ENCODE measurements around the gene SERPINB7.

Gene SERPINB7

DNA sequence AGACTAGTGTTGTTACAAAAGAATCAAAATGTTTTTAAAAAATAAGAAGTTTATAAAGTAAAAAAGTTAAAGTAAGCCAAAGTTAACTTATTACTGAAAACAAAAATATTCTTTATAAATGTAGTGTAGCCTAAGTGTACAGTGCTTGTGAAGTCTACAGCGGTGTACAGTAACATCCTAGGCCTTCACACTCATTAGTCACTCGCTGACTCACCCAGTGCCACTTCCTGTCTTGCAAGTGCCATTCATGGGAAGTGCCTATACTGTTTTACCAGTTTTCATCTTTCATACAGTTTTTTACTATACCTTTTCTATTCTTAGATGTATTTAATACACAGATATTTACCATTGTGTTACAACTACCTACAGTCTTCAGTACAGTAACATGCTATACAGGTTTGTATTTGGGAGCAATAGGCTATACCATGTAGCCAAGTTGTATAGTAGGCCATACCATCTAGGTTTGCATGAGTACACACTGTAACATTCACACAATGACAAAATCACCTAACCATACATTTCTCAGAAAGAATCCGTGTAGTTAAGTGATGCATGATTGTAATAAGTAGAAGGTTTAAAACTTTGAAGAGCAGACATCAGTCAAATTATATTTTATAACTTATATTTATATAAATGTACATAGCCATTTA is 13.4 kb downstream of the SERPINB7 start:
- peak; percentile 32 to 52 for DNase-seq

DNA sequence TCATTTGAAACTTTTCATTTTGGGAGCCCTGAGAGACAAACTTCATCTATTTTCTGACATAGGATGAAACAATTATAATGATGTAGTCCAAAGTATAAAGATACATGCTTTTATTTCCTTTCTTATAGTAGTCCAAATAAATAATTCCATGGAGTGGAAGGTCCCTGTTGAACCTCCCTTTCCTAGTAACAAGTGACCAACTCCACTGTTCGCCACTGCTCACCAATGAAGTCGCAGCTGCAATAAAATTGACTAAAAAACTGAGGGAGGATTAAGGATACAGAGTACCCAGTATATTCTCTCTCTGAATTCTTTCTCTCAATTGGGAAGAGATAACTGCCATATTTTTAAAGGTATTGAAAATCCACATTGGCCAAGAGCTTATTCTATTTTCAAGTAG is 14.1 kb downstream of the SERPINB7 start:
- DNase-seq, result no peak

DNA sequence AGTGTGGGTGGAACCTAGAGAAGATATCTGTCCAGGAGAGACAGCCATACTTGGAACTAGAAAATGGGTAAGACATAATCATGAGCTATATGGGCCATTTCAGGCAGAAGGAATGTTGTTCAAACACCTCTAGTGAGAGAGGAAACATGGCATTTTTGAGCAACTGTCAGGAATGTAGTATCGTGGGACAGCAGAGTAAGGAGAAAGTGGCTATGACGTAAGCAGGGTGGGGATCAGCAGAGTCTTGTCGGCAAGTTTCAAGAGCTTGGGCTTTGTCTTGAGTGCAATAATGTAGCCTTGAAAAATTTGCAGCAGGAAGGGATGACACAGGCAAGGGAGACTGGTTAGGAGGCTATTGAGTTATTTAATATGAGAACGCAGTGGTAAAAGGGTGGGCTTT is 20.4 kb downstream of the SERPINB7 start:
- DNase-seq, result no peak

DNA sequence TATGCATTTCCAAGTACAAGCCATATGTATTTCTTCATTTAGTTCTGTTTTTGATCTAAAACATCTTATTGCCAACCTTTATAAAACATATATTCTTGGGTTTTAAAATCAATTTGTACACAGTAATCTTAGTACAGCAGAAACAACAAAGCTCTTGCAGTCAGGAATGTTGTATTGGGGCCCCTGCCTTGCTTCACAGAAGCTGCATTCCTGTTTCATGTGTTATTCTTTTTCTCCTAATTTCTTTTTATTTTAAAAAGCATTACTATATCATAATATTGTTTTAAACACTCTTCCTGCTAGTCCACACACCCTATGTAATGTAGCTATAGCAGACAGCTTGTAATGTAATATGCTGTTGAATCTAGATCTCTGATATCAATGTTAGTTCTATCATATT is 24.0 kb downstream of the SERPINB7 start:
- DNase-seq, result no peak

DNA sequence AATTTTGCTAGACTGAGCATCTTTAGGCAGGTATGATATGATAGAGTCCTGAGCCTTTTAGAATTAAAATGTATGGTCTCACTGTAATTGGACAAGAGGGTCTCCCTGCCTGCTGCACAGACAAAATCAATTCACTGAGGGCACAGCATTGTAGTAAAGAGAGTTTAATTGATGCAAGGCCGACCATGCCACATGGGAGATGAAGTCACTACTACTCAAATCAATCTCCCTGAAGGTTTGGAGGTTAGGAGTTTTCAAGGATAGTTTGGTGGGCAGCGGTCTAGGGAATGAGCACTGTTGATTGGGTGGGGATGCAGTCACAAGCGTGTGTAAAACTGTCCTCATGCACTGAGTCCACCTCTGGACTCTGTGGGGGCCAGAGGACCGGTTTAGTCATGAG is 26.1 kb downstream of the SERPINB7 start:
- DNase-seq, result no peak

DNA sequence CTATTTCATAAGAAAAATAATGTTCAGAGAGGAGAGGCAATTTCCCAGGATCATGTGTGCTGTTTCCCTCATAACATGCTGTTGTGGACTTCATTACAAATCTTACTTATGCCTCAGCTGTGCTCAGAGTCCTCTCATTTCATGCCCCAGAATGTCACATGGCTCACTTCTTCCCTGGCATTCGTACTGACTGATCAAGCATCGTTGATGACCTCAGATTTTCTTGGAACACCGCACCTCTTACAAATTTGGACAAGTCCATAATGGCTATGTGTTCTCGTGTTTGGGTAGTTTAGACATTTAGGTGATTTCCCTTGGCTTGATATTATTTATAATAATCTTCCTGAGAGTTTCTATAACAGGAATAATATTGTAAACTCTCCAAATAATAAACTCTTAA is 32.9 kb downstream of the SERPINB7 start:
- no peak for DNase-seq

DNA sequence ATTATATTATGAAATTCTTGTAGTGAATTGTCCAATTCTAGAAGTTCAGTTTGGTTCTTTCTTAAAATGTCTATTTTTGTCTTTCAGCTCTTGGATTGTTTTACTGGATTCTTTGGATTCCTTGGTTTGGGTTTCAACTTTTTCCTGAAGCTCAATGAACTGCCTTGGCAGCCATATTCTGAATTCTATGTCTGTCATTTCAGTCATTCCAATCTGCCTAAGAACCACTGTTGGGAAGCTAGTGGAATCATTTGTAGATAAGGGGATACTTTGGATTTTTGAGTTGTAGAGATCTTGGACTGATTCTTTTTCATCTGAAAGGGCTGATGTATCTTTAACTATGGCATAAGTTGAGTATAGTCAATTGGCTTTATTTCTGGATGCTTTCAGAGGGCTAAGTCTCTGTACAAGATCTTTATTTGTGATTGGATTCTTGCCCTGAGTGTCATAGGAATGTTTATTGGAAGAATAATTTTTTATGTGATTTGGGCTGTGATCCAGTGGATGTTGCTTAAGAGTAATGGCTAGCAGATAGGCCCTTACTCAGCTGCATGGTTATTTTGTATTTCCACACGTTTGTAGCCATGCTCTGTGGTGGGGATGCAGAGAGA is 42.3 kb downstream of the SERPINB7 start:
- DNase-seq, result no peak

DNA sequence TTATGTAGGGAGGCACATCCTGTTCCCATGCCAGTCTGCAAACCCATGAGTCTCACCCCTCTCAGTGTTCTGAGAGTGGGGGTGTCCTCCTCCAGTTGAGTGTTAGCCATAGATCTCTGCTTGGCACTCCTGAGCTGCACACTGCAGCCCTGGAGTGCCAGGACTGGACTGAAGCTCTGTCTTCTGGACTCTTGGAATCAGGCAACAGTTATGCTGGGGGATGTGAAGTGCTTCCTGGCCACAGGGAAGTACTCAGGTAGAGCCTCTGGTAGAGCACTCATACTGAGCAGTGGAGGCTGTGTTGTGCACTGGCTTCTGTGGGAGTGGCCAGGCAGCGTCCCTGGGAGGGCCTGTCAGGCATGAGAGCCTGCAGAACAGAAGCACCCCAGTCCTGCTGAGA is 43.0 kb downstream of the SERPINB7 start:
- DNase-seq, result no peak

DNA sequence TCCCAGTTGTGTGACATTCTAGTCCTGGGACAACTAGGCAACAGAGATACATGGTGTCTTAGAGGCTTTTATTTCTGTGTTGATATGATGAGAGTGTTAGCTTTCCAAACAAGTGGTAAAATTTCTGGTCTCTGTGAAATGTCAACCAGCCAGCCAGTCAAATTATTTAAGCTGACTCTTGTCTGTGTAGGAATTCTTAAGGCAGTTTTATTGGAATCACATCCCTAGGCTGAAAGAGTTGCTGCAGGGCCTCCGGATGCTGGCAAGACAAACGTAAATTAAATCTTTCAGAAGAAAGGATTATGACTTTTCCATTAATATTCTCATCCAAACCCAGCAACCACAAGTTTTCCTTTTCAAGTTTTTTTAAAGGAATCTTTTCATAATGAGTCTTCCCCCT is 44.6 kb downstream of the SERPINB7 start:
- no peak for DNase-seq

DNA sequence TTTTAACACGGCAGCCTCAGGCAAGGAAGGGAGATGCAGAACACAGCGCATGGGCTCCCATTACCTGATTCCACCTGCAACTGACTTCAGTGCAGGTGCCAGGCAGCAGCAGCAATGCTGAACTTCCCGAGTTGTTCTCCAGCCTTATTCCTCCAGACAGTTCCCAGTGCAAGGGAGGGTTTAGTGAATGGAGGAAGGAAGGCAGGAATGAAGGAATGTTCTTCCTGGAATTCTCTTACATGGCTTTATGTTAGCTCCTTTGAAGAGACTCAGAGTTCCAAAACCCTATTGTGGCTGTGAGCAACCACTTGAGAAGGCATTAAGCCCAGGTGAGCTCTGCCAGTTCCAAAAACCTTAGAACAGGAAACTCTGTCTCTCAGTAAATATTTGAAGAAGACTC is 45.5 kb downstream of the SERPINB7 start:
- no peak for DNase-seq

DNA sequence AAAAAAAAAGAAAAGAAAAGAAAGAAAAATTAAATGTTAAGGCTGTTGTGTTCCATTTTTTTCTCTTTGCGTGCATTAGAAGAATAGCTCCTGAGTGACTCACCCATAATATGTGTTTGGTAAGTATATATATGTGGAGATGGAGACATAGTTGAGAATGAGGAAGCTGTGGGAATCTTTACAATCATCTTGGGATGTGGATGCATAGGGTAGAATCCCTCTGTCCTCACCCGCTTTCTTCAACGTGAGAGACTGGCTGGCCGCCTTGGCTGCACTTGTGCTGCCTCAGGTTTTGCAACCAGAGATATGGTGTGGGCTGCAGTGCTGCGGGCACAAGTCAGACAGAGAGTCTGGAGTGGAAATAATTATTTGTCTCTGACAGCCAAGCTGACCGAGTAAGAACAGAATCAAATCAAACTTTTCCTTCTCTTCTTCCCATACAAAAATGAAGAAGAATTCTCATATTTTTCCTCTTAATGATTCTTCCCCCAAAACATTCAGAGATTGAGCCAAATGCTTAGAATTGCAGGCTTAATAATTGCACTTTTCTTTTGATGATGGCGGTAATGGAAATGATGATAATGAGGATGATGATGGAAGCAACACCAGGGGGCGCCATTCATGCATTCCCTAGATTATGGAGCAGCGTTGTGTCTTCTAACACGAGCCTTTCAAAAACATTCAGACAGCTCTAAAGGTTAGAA is 48.5 kb downstream of the SERPINB7 start:
- DNase-seq, result peak; percentile 3 to 20

DNA sequence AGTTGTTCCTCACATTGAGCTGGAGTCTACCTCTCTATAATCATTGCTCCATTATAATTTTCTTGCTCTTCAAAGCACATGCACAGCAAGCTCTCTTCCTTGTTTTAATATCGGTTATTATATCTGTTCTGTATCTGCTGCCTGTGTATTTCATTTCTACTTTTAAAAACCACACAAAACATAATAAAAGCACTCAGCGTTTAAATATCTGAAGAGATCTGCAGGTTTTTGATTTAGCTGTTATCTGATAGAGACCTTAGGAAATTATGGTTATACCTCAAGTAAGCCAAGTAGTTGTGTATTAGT is 49.0 kb downstream of the SERPINB7 start:
- no peak for DNase-seq

DNA sequence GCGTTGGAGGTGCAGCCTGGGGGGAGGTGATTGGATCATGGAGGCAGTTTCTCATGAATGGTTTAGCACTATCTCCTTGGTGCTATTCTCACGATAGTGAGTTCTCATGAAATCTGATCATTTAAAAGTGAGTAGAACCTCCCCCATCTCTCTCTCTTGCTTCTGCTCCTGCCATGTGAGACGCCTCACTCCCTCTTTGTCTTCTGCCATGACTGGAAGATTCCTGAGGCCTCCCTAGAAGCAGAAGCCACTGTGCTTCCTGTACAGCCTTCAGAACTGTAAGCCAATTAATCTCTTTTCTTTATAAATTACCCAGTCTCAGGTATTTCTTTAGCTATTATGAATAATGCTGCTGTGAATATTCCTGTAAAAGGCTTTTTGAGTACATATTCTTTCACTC is 52.9 kb downstream of the SERPINB7 start:
- no peak for DNase-seq

DNA sequence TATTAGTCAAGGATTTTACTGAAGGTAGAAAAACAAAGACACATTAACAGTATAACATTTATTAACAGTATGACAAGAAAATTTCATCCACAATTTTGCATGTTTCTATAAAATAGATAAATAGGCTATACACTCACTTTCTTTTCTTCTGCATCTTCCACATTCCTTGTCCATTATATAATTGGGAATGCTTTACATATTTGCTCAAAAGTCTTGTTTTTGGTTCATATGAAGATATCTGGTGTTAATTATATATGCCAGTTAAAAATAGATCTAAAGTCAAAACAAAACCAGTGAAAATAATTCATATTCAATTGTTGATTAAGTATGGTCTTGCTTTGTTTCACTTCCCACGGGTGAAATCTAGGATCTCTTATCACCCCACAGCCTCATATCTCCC is 53.4 kb downstream of the SERPINB7 start:
- no peak for DNase-seq

DNA sequence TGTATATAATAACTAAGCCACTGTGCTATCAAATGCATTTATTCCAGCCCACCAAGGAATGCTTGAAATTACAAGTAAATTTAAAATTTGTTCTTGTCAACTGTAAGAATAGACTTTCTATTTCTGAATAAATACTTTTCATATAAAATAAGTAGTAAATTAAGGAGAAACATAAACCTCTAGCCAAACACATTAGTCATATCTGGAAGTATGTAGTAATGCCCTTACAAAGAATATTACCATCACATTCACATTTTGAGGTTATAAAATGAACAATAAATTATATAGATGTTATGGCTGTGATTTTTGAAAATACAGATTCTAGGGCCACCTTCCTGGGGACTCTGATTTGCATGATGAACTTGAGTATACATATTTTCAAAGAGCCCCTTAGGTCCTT is 54.7 kb downstream of the SERPINB7 start:
- DNase-seq, result no peak

DNA sequence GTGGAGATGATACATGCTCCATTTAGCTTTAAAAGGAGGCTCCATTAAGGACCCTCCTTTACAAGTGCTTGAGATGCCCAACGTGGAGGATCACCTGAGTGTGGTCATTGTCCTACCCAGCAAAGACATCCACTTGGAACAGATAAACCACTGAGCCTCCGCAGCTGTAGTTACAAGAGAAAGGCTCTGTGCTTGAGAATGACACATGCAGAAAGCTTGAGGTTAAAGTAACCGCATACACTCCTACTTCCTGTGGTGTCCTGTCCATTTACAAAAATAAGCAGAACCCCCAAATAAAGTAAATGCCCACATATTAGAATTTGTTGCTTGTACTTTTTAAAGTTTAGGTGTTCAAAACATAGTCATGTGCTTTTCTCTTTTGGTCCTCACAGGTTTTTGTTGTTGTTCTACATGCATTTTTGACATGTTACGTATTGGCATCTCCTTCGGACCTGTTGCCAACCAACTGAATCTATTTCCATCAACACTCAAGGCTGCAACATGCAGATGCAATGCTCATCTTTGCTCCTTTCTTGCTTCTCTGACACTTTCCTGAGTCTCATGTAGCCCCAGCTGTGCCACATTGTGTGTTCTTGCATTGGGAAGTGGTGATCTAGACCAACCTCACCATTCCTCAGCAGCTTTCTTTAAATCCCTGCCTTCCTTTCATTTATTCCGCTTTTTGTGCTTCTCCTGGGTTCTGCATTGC is 56.0 kb downstream of the SERPINB7 start:
- DNase-seq, result no peak

DNA sequence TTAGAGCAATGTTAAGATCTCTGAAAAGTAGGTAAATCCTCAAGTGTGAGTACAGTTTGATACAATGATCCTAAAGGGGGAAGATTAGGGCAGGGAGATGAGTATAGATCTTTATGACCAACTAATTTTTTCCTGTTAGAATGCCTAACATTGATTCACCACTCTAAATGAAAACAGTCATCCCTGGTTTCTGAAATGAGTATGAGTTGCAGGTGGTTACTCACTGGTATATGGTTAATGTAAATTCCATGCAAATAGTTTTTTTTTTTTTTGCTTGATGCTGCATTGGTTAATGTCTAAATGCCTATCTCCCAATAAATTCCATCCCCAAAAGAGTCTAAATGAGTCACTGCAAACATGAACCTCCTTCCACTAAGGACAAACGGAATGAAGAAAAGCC is 57.3 kb downstream of the SERPINB7 start:
- DNase-seq, result no peak

DNA sequence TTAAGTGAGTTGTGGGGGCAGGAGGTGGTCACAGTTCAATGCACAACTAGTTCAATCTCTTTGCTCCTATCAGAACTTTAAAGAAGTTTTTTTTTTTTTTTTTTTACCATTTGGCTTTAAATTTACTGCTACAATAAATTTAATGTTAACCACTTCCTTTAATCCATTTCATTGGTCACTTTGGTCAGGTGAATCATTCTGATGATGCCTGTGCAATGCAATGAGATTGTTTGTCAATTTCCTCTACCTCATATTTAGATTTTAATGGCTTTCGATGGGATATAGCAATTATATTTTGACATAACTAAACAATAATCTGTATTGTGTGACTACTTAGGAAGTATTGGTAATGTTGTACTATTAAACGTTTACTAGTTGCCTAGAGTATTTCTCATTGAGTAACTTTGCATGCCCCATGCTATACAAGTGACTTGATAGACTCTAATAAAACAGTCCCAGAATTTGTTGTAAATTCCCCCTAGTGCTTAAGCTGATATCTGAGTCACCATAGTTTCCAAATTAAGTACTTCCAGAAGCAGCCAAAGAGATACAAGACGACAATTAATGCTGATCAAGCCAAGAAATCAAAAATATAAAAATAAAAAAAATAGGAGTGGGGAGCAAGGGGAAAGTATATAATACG is 59.4 kb downstream of the SERPINB7 start:
- DNase-seq, result no peak

DNA sequence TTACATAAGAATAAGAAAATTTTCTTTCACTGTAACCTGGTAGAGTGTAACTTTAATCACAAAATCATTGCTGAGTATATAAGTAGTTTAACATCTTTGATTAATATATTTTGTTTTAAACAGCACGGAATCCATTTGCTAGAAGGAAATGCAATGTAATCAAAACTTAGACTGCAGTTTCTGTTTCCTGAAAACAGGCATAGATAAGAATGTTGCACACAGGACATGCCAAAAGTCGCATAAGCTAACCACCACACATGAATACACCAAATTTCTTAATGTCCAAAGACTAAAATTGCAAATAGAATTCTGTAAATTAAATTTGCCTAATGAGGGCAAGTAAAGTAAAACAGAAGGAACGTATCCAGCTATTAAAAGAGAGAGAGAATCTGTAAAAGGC is 61.2 kb downstream of the SERPINB7 start:
- DNase-seq, result no peak

DNA sequence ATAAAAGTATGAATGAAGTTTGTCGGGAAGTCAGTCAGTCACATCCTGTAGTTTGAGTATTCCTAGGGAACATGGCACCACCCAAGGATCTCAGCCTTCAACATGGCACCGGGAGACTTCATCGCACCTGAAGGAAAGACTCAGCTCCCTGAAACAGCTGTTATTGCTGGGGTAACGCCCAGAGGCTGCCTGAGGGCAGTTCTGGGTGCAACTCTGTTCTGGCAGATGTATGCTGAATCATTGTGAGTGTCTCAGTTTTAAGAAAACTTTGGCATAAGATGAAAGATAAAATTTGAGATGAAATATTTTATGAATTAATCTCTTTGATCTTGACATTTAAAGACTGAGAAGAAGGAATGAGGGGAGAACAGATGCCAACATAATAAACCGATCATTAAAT is 62.4 kb downstream of the SERPINB7 start:
- no peak for DNase-seq

DNA sequence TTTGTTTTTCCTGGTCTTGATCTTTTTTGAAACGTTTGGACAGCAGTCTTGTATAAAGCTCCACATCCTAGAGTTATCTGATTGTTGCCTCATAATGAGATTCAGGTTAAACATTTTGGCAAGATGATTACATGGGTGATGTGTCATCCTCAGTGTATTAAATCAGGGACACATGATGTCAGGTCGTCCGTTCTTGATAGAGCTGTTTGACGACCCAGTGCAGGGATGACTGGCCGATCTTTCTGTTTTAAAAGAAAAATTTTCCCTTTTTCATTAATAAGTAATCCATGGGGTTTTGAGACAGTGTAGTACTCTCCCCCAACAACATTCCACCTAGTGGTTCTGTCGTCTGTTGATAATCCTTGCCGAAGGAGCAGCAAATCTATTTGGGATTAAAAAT is 67.8 kb downstream of the SERPINB7 start:
- DNase-seq, result no peak

DNA sequence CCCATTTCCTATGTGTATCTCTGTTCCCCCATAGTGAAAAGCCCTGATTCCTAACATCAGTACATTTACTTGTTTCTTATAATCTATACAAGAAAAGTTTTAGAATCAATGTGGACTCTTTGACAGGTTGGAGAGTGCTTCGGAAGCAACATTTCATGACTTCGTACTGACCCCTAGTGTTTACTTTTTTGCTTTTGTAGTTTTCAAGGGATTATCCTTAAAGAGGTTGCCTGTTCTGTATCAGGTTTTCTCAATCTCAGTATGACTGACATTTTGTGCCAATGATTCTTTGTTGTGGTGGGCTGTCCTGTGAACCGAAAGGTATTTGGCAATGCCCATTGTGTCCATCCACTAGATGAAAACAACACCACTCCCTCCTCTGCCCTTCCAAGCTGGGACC is 69.0 kb downstream of the SERPINB7 start:
- no peak for DNase-seq

DNA sequence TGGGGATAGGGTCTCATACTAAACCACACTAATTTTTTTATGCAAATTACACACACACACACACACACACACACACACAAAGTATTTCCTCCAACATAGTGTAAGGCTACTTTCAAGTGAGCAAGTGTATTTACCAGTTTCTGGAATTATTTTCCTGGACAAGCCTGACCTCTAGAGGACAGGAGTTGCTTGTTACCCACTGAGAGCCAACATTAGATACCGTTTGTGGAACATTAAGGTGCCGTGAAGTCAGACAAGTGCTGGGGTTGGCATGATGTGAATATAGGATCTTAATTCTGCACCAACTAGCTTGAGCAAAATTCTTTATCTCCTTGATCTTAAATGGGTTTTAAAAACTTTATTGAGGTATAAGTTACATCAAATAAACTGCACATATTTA is 72.9 kb downstream of the SERPINB7 start:
- no peak for DNase-seq

DNA sequence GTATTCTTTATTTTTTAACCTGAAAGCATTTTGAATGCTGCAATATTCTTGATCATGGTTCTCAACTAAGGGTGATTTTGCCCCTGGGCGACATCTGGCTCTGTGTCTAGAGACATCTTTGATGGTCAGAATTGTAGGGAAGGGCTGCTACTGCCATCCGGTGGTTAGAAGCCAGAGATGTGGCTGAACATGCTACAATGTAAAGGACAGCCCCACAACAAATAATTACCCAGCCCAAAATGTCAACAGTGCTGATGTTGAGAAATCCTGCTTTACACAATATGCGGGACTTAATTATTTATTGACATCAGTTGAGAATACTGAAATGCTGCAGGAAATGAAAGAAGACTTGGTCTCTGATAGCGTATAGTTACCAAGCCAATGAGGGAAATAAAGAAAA is 74.8 kb downstream of the SERPINB7 start:
- no peak for DNase-seq

Measured in CD4-positive, alpha-beta T cell treated with Interferon alpha-2 for 1 hour (primary cell).